Sigmoid colon (tissue), 4 donors: ENCODE data around the gene HDAC9.

Experiments
- EP300 ChIP-seq, 4 donors: sonication (generic); formaldehyde crosslinking; IDR thresholded peaks; one replicate each; pipeline ENCODE4 v1.6.1; 2017; ENCODE audit warnings: antibody characterized with exemption in 4 of 4
- POLR2A ChIP-seq, 2 donors: fragments of 450-650 bp; IDR thresholded peaks; one replicate each; pipeline ENCODE4 v1.6.1; 2016; ENCODE audit warnings: antibody characterized with exemption in 2 of 2, mild to moderate bottlenecking in 2 of 2, moderate library complexity in 2 of 2
- POLR2AphosphoS5 ChIP-seq, 4 donors: sonication (generic); formaldehyde crosslinking; IDR thresholded peaks; one replicate each; pipeline ENCODE4 v1.6.1; 2017; ENCODE audit warnings: antibody characterized with exemption in 4 of 4
- TF ChIP-seq, protein P1 (sequence below), 4 experiments: fragments of 450-650 bp in 3 of 4; fragments of 200-600 bp in 1 of 4; IDR thresholded peaks; one replicate each; pipeline ENCODE4 v1.5.1; 2016 to 2019; ENCODE audit warnings: antibody characterized with exemption in 4 of 4, mild to moderate bottlenecking in 3 of 4, moderate library complexity in 2 of 4

- TF ChIP-seq, protein P1, sequence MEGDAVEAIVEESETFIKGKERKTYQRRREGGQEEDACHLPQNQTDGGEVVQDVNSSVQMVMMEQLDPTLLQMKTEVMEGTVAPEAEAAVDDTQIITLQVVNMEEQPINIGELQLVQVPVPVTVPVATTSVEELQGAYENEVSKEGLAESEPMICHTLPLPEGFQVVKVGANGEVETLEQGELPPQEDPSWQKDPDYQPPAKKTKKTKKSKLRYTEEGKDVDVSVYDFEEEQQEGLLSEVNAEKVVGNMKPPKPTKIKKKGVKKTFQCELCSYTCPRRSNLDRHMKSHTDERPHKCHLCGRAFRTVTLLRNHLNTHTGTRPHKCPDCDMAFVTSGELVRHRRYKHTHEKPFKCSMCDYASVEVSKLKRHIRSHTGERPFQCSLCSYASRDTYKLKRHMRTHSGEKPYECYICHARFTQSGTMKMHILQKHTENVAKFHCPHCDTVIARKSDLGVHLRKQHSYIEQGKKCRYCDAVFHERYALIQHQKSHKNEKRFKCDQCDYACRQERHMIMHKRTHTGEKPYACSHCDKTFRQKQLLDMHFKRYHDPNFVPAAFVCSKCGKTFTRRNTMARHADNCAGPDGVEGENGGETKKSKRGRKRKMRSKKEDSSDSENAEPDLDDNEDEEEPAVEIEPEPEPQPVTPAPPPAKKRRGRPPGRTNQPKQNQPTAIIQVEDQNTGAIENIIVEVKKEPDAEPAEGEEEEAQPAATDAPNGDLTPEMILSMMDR (IDR thresholded peaks at IDR 0.05): no peak
- TF ChIP-seq POLR2AphosphoS5 (IDR thresholded peaks at IDR 0.05) (no peak), POLR2A (IDR thresholded peaks at IDR 0.05) (no peak), EP300 (IDR thresholded peaks at IDR 0.05) (no peak)
Measured at GRCh38 chr7:18515067-18515466, 19.5 kb downstream of the HDAC9 start.
